GM19452 (cell line): ENCODE data around the gene CDC42BPA.
A peak's percentile ranks its signal among the peaks of the same experiment; 100 is the strongest.

Experiments
- ATAC-seq: cut with Tn5 transposase; IDR thresholded peaks from one replicate; pipeline ENCODE4 v1.9.1; 2021; ENCODE audit not compliant: unreplicated experiment

The CDC42BPA gene

DNA sequence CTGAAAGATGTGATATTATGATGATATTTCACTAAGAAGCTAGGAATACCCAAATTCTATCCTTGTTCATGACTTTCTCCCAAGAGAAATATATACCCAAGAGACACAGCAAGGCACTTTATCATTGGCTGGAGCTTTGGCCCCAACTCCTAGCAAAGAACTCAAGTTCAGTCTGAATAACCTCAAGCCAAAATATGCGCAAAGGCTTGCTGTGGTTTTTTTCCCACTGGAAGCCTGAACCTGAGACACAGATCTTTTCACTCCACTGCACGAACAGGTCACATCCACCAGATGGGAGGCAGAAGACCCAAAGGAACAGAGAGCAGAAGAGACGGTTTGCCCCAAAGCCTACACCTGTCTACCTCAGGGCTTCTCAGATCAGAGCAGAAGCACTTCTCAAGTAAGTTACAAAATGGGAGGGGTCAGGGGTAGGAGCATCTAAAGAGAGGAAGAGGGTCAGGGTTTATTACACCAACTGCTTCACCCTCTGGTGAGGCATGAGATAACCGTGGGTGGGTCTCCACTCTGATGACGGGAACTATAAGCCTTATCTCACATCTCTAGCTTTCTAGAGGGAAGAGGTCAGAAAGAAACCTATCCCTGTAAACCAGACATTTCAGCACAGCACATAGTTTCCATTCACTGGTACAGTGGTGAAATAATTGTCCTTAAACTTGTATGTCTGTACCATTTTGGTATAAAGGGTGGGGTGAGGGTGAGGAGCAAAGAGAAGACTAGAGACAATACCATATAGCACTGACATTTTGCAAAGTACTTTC, 17.1 kb upstream of the CDC42BPA start:
- ATAC-seq: no peak

DNA sequence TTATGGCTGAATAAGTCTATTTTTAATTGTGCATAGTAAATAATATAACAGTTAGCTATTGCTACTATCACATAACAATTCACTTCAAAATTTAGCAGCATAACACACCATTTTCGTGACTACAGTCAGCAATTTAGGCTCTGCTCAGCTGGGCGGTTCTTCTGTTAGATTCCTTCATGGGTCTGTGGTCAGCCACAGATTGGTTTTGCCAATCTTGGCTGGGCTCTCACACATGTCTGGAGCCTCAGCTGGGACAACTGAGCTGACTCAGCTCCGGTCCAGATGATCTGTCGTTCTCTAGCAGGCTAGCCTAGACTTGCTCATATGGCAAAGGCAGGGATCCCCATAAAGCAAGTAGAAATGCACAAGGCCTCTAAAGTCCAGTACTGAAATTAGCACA, 15.1 kb upstream of the CDC42BPA start:
- ATAC-seq: no peak

DNA sequence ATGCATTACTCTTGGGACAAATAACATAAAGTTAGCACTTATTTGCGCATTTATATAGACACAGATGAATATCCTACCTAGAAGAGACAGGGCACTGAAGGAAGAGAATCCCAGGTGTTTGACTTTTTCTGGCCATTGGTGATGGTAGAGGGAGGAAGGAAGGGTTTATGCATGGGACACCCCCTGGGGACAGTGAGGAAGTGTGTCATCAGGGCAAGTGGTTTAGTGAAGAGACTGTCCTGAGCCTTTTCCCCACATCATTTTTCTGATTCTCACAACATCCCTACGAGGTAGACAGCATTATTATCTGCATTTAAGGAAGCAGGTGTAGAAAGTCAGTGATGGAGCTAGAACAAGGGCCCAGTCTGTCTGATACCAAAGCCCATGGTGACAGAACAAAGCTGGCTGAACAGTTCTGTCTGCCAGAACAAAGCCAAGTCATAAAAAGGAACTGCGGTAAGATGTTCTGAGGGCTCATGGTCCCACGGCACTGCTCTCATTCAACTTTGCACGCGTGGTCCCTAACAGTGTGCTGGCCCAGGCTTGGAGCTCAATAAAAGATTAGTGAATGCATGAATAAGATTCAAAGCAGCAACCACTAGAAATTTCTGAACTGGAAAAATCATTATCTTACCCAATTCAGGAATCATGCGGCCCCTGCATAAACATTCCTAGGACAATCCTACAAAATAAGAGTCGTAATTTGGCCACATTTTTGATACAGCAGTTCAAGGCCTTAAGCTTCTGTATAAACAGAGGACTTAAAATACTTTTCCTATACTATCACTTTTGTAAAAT, 12.2 kb upstream of the CDC42BPA start:
- ATAC-seq: no peak

DNA sequence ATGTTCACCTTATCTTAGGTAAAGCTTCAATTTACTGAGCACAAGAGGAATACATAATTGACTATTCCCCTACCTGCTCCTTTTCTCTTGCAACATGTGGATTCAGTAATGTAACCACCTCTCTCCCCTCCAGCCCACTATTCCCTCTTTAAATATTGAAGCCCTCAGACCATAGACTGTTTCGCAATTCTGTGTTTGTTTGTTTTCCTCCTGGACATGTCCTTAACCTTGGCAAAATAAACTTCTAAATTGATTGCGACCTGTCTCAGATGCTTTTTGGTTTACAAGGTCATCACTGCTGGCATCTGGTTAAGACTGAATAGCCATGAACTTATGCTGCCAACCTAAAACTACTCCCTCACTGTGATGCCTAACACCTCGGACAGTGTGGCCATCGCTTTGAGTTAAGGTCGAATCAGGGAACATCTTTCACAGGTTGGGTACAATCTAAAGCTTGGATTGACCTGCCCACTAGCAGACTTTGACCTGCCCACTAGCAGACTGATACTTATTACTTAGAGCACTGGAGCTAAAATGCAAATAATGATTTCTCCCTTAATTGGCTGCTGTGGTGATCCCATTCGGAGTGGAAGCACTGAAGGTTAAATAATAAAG, 10.2 kb upstream of the CDC42BPA start:
- ATAC-seq: no peak

DNA sequence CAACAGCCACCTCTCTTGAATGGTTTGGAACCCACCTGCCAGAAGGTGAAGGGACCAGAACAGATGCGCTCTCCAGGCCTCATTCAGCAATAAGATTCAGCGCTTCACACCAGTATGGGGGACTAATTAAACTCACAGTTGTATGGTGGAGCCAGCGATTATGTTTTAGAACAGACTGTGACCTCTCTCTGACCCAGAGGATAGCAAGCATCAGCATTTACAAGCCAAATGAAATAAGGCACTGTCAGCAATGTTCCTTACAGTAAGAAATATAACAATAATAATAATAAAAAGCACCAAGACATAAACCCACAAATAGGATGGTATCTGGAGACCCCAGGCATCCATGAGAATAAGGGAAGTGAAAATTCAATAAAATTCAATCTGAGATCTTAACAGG, 6.9 kb upstream of the CDC42BPA start:
- no peak for ATAC-seq

DNA sequence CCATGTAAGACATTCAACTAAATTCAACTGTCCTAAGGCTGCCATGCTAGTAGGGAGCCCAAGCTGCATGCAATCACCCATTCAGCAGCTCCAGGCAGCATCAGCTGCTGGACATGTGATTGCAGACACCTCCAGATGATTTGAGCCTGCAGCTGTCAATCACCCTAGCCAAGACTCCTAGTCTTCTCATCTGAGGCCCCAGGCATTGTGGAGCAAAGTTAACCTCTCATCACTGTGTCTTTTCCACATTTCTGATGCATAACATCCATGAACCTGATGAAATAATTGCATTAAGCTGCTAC, 5.6 kb upstream of the CDC42BPA start:
- no peak for ATAC-seq

DNA sequence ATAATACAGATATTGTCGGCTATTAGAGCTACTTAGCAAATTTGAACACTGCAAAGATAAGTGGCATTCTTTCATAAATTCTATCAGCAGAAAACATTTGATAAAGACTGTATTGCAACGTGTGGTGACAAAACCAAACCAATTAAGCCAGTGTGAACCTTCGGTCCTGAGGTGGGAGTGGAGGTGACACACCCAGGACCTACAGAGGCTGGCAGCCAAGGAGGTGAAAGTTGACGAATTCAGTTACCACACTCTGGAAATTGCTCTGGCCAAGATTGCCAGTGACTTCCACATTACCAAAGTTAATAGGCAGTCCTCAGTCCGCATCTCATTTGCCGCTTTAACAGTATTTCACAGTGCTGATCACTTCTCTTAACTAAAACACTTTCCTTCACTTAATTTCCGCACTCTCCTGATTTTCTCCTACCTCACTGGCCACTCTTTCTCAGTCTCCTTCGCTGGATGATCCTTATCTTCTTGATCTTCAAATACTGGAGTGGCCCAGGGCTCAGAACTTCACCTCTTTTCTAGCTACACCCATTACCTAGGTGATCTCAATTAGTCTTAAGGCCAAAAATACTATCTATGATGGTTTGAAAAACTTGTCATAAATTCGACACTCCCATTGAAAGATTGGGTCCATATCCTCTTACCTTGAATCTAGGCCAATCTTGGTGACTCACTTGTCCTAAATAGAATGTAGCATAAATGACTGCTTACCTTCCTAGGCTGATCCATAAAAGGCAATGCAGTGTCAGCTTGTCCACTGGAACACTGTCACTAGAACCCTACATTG, 5.1 kb upstream of the CDC42BPA start:
- no peak for ATAC-seq

DNA sequence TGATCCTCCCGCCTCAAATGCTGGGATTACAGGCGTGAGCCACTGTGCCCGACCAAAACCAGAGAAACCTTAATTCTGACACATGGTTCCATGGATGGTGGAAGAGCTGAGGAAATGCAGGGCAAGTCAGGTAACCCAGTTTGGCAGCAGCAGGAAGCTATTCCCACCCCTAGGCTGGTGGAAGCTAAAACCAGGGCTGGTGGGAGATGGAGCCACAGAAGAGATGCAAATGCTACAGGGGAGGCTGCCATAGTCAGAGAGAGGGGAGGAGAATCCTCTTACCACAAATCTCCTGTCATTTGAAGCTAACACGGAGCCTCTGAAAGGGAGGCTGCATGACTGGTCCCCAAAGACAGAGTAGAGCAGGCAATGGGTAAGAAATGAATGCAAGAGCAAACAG, 4.1 kb upstream of the CDC42BPA start:
- no peak for ATAC-seq

DNA sequence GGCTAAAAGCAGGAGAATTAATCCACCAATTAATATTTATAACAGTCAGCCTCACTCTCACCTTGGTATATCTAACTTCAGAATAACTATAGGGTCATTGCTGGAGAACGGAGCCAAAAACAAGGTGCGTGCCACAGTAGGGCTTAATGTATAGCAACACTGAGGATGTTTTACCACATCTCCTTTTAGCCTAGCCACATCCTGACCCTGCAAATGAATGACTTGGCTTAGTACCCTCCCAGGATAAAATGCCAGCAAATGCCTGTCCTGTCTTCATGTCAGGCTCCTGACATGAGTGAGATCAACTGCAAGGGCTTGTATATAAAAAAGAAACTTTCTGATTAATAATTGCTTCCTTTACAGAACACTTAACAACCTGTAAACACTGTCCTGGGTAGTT, 2.7 kb upstream of the CDC42BPA start:
- ATAC-seq: peak; percentile 58

DNA sequence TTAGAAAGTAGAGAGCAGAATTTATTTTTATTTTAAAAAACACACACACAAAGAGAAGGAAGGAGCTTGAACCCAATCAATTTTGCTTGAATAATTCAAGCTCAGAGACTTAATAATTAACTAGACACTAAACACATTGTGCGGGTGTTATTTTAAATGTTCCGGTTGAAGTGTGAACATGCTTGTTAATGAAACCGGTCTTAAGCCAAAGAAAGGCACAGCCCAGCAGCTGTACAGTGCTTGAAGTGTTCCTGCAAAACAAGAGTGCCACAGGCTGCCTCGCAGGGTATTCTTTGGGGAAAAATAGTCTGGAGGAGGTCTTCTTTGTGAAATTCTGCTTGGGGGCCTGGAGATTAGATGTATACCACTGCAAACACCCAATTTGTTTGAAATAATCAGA, 2.2 kb upstream of the CDC42BPA start:
- ATAC-seq: no peak

DNA sequence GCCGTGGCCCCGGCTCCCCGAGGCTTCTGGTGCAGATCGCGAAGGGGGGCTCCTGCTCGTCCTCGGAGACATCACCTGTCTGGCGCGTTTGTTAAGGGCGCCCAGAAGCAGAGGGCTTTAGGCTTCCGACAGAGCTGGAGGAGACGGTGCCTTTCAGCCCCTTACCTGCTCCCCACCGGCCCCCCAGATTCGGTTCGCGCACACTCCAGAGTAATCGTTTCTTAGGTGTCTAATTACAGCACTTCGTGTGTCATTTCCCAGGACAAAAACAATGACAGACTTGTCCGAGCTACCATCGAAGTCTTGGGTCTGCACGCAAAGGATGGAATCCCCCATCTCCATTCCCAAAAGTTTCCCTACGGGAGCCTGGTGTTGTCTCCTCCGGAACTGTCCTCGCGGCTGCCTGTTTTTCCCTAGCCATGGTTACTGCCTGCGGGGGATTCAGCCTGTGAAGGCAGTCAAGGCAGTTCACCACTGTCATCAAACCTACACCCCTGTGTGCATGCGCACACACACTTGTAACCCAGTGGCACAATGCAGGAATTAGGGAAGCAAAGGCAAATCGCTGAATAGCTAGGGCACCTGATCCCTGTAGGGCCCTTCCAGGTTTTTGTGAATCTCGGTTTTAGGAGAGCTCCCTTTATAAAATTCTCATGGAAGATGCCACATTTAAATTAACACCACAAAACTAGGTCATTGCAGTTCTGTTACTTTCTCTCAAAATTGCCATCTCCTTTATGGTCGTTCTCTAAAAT, 738 bp upstream of the CDC42BPA start:
- ATAC-seq: no peak

DNA sequence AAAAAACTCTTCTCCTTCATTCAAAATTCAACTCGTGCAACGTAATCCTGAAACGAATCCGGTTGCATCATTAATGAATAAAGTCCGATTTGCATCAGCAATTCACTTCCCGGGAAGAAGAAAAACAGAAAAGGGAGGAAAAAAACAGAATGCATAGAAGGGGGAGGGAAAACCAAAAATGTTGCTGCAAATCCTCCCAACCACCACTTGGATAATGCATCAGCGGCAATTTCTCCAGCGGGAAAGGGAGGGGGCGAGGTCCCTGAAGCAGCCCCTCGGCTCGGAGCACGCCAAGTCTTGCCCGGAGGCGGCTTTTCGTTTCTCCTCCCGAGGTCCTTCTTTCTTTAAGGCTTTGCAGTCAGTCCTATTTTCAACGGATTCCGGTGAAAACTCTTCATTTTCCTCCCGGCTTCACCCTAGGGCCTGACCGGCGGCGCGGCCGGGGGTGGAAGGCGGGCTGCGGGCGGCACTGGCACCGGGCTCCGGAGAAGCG, 723 bp downstream of the CDC42BPA start:
- ATAC-seq: no peak

DNA sequence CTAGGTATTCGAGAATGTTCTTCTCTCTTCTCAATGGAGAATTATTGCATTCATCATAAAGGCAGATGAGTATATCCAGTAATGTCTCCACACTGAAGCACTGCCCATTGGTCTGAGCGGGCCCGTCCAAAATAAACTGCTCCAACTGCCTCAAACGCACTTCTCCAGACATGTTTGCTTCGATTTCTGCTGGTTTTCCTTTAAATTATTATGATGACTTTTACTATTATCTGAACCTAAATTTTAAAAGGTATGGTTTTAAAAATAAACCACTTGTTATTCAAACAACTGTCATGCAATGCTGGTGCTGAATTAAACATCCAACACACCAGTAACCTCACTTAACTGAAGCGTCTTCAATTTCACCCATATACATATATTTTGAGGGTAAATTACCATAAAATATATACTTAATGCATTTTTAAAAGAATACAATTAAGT, 1.3 kb downstream of the CDC42BPA start:
- no peak for ATAC-seq

DNA sequence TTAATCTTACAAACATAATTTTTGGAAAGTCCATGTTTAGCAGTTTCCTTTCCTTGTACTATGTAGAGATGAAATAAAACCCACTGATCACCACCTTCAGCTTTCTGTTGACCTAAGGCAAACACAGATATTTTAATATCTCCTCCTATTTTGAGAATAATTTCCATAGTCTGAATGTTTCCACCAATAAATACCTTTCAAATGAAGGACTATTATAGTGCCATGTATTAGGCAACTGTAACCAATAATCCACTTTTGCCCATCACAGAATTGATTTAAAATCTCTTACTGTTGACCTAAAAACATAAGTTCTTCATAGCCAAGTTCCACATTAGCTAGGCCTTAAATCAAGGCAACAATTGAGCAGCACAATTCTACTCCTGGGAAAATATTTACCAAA, 1.8 kb downstream of the CDC42BPA start:
- no peak for ATAC-seq

DNA sequence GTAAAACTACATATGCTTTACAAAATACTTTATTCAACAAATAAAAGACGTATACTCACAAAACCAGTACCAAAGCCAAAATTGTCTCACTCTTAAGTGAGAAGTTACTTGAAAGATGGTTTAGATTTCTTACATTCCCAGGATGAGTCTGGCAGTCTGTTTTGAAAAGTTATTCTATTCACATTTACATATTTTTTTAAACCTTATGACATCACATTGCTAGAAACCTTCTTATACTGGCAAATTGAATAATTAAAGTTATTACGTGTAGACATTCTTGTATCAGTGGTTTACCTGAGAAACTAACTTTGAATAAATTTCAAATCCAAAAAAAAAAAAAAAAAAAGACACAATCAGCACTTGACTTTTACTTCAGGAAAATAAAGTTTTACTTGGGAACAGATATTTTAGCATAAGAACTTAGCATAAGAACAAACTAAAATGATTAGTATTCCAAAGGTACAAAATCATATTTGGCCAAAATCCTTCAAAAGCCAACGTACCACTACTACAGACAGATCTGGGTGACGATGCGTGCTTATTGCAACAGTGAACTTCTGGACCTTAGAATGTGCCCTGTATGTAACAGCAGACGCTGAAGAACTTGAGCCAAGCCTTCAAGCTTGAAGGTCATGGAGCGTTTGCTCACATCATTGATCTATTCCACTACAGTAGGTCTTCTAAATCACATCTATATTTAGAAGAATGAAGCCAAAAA, 2.5 kb downstream of the CDC42BPA start:
- no peak for ATAC-seq

DNA sequence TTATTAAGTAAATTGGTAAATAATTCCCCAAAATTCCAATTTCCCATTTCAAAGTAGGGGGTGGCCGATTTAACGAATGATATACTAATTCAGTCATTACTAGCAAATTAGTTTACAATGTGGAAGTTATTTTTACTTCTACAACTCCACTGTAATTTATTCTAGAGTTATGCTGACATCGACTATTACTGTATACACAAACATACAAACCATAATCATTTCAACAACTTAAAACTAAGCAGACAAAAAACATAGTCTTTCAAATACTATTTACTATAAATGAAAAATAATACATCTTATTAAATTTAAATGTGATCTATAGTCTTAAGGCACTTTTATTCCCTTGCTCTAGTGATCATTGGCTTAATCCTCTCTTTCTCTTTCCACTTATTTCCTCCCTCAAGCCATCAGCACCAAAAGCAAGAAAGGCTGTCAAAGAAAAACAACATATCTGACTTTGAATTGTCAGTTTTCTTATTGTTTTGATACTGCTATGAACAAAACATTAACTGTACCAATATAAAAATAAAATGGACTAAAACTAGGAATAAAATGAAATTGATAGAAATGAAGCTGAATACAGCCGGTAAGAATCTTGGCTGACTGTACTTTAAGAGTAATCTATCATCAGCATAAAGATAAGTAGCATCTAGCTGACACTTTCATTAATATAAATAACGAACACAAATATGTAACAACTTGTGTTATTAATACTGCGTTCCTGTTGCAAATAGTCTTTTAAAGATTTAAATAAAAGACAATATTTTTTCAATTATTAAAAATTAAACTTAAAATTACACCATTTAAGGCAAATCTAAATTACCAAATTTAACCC, 4.1 kb downstream of the CDC42BPA start:
- ATAC-seq: no peak

DNA sequence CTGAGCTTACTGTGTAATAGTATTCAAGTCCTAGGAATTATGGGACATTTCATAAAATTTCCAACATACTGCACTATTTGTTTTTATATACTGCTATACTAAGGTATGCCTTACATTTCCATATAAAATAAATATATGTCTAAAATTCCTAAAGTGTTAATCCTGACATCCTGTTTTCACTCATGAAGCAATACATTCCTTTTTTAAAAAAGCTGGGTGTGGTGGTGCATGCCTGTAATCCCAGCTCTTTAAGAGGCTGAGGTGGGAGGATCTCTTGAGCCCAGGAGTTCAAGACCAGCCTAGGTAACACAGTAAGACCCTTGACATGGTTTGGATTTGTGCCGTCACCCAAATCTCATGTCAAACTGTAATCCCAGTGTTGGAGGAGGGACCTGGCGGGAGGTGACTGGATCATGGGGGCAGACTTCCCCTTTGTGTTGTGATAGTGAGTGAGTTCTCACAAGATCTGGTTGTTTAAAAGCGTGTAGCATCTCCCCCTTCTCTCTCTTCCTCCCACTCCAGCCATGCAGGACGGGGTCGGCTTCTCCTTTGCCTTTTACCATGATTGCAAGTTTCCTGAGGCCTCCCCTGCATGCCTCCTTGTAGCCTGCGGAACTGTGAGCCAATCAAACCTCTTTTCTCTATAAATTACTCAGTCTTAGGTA, 5.8 kb downstream of the CDC42BPA start:
- ATAC-seq: no peak

DNA sequence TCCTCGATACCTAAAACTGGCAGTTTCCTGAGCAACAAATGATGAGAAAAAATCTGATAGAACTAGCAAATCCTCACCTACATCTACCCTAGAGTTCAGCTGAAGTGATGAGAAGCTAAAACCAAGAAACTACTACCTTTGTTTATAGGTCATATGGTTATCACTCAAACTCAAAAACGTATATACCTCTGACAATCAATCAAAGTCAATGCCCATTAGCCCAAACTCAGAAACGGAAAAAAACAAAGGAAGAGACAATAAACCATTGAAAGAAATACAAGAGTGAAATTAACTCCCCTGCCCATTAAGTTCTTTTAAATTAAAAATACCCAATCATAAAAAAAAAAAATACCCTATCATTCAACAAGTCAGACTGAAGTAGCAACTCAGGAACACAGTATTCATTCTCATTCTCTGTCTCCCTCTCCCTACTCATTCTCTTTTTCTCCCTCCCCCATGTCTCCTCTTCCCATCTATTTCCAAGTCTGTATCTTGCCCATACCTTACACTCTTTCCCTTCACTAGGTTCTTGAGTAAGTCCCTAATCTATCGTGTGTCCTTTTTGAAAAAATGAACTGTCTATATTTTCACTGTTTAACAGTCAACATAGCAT, 6.8 kb downstream of the CDC42BPA start:
- no peak for ATAC-seq
